Measurements from ENCODE around the gene C20orf202.

DNA sequence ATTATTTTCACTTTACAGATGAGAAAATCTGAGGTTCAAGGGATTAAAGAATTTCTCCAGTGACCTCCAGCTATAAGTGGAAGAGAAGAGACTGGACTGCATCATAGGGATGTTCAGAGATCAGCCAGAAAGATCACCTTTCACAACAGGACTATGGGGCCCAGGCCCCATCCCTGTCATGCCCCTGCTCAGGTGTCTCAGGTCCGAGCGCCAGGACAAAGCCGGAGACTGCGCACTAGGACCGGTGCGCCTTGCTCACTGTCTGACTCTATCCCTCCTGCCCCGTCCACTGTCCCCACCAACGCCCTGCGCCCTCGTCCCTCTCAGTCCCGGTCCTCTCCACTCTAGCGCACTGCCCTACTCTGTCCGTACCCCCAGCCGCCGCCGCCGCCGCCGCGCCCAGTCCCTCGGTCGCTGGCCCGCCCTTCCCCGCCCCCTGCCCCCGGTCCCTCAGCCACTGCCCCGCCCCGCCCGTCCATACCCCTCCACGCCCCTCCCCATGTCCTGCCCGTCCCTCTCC is 22.1 kb downstream of the C20orf202 start:
- no peak for TF ChIP-seq EZH2phosphoT487 (IDR thresholded peaks at IDR 0.05; ENCODE audit: borderline replicate concordance, low read length)
- TF ChIP-seq, protein P1, sequence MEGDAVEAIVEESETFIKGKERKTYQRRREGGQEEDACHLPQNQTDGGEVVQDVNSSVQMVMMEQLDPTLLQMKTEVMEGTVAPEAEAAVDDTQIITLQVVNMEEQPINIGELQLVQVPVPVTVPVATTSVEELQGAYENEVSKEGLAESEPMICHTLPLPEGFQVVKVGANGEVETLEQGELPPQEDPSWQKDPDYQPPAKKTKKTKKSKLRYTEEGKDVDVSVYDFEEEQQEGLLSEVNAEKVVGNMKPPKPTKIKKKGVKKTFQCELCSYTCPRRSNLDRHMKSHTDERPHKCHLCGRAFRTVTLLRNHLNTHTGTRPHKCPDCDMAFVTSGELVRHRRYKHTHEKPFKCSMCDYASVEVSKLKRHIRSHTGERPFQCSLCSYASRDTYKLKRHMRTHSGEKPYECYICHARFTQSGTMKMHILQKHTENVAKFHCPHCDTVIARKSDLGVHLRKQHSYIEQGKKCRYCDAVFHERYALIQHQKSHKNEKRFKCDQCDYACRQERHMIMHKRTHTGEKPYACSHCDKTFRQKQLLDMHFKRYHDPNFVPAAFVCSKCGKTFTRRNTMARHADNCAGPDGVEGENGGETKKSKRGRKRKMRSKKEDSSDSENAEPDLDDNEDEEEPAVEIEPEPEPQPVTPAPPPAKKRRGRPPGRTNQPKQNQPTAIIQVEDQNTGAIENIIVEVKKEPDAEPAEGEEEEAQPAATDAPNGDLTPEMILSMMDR (conservative IDR thresholded peaks at IDR 0.05; ENCODE audit: low read depth, low read length): no peak
- TF ChIP-seq EZH2 (IDR thresholded peaks at IDR 0.05; ENCODE audit: low read length, unreplicated experiment): no peak
